ENCODE measurements around the gene RETN.

The RETN gene

DNA sequence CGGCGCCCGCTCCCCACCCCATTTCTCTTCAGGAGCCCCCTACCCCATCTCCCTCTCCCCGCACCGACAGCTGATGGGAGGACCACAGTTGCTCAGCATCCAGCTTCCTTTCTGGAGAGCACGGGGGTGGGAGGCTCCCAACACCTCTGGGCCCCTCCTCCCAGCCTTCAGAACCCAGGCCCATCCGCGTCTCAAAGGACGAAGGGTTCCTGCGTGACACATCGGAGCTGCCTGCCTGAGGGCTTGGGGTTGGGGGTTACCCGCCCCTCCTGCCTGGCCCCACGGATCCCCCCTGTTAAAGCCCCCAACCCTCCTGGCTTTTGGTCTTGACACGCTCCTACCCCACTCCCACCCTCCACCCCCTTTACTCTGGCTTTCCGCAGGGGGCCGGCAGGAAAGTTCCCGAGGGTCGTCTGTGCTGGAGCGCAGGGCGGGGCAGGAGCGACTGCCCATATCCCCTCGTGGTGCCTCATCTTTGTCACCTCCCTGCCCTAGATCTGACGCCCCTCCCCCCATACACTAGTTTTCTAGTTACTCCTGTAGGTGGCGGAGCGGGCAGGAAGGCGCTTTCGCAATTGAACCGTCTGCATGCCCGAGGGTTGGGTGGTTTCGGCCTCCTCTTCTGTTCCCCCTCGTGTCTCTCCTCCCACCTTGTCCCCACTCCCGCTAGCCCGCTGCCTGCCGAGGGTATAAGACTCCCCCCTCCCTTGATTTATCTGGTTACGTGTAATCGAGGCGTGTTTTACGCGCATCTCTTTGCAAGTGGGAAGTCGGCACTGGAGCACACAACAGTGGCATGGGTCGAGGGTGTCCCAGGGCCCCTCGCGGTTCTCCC is 12.7 kb downstream of the RETN start:
- FAIRE-seq = peak; percentile 86
- peak; percentile 91 for DNase-seq (ENCODE audit: insufficient read length, low spot score)

GRCh38 chr19:7682175-7682855 is 13.5 kb downstream of the RETN start:
- no peak for FAIRE-seq
- no peak for DNase-seq (ENCODE audit: insufficient read length, low spot score)

DNA sequence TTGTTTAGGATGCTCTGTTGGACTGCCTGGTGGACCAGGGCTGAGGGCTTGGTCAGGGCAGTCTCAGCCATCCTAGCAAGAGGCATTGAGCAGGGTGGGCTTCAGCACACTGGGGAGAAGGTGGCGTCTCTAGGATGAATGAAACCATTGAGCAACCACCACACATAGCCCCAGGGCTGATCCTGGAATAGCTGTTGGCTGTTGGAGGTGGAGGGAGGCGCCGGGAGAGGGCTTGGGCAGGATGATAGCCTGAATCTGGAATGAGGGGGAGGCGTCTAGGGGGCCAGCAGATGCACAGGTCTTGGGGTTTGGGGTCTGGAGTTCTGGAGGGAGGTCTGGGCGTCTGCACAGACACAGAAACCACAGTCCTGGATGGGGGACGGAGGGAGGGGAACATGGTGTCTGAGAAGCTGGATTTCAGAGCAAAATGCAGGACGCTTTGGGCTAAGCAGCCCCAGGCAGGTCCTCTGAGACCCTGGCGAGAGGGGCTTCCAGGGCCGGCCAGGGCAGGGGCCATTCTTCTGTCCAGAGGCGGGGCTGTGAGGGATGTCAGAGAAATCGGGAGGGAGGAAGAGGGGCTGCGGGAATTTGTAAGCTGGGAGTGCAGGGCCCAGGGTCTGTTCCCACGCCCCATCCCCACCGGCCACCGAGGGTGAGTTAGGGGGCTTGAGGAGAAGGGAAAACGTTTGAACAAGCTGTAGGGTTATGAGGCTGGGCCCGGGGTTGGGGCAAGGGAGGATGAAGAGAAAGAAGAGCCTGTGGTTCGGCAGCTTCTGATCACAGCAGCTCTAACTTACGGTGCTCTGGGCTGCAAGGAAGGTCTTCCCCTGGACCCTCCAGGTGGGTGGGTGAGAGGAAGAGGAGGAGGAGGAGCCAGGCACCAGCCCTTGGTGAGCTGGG is 16.9 kb downstream of the RETN start:
- DNase-seq (ENCODE audit: insufficient read length, low spot score) = no peak
- no peak for FAIRE-seq

- FAIRE-seq (no peak), DNase-seq (ENCODE audit: insufficient read length, low spot score) (no peak)
Observed at GRCh38 chr19:7687177-7687576, 18.3 kb downstream of the RETN start.

DNA sequence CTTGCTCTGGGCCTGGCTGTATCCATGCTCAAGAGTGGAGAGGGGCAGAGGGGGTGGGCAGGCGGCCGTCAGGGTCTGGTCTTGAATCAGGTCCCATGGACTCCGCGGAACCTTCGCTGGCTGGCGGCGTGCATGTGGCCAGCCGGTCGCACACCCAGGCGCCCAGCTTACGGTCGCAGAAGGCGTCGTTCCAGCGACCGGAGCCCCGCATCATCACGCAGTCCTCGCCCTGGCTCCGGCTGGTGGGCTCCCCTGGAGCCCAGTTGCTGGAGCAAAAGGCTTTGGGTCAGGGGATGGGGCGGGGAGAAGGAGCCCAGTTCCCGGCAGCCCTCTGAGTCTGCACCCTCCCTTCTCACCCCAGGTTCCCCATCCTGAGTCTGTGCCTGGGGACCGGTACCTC is 20.3 kb downstream of the RETN start:
- FAIRE-seq (no peak), DNase-seq (ENCODE audit: insufficient read length, low spot score) (no peak)

DNA sequence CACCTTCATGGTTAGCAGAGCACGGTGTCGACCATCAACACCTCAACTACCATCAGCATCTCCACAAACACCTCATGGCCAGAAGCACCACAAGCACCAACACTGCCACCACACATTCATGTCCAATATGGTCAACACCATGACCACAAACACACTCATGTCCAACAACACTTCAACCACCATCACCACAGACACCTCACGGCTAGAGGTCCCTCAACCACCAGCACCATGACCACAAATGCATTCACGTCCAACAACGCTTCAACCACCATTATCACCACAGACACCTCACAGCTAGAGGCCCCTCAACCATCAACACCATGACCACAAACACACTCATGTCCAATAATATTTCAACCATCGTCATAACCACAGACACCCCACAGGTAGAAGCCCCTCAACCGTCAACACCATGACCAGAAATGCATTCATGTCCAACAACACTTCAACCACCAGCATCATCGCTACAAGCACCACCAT is 22.0 kb downstream of the RETN start:
- no peak for DNase-seq (ENCODE audit: insufficient read length, low spot score)
- FAIRE-seq = peak; percentile 66

DNA sequence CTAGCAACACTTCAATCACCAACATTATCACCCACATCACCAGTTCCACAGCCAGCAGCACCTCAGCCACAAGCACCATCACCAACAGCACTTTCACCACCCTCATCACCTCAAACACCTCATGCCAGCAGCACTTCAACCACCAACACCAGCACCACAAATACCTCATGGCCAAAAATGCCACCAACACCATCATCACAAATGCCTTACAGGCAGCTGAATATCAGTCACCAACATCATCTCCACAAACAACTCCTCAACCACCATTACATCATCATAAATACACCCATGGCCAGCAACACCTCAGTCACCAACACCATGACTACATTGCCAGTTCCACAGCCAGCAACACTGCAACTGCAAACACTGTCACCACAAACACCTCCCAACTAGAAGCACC is 22.6 kb downstream of the RETN start:
- FAIRE-seq = no peak

GRCh38 chr19:7692417-7693088 is 23.7 kb downstream of the RETN start:
- DNase-seq (ENCODE audit: insufficient read length, low spot score) (no peak), FAIRE-seq (no peak)

More for the DNA sequence above, 22.6 kb downstream of the RETN start:
- DNase-seq (ENCODE audit: insufficient read length, low spot score) = no peak

GRCh38 chr19:7694499-7694898 is 25.6 kb downstream of the RETN start:
- no peak for FAIRE-seq
- no peak for DNase-seq (ENCODE audit: insufficient read length, low spot score)

DNA sequence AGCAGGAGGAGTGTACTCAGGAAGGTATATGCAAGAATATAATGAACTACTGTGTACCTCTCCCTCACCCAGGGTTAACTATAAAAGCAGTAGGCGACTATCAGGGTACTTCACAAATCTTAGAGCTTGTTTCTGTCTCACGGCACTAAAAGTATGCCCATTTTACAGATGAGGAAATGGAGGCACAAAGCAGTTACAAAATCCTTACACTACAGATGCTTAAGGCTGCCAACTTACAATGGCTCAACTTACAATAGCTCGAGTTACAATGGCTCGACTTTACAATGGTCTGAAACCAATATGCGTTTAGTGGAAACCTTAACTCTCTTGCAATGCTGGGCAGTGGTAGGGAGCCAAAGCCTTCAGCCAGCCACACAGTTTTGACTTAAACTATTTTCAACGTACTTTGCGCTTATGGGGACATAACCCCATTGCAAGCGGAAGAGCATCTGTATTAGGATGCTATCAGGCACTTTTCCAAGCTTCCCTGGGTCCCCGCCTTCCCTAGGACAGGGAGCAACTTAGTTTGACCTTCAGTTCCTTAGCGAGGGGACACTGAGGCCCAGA is 29.0 kb downstream of the RETN start:
- no peak for DNase-seq (ENCODE audit: insufficient read length, low spot score)
- FAIRE-seq = no peak

- DNase-seq (ENCODE audit: insufficient read length, low spot score) (no peak), FAIRE-seq (no peak)
Observed at GRCh38 chr19:7698583-7698982, 29.7 kb downstream of the RETN start.

- no peak for FAIRE-seq
- no peak for DNase-seq (ENCODE audit: insufficient read length, low spot score)
Observed at GRCh38 chr19:7699003-7699402, 30.2 kb downstream of the RETN start.

- peak; percentile 93 for FAIRE-seq
Observed at GRCh38 chr19:7699417-7700401, 30.9 kb downstream of the RETN start.

DNA sequence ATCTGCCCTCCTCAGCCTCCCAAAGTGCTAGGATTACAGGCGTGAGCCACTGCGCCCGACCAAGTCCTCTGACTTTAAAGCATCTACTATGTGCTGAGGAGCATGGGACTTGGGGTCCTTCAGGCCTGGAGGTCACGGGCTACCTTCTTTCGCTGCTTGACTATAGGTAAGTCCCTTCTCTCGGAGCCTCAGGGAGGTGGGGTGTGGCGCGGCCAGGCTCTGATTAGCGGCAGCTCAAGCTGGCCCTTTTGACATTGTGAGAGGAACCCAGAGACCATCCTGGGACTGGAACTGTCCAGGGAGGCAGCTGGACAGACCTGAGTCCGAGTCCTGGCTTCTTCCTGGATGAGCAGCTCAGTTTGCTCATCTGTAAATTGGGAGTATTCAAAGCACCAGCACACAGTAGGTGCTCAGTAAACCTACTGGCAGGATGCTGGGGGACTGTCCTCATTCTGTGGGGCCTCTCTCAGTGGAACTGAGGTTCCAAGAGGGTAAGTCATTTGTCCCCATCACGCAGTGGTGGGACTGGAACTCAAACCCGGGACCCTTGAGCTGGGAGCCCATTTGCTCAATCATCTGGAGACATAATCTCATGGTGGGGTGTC is 32.3 kb downstream of the RETN start:
- no peak for FAIRE-seq

More at GRCh38 chr19:7699417-7700401, 30.9 kb downstream of the RETN start:
- no peak for DNase-seq (ENCODE audit: insufficient read length, low spot score)

GRCh38 chr19:7701654-7702457 is 33.0 kb downstream of the RETN start, which contains the start of gene FCER2:
Gene FCER2 (minus strand): TSS chr19:7702131. CDS start chr19:7699760, 2,371 bp downstream.
- FAIRE-seq = peak; percentile 98
- DNase-seq (ENCODE audit: insufficient read length, low spot score) = no peak

More for the DNA sequence above, 32.3 kb downstream of the RETN start:
- DNase-seq (ENCODE audit: insufficient read length, low spot score) = no peak

DNA sequence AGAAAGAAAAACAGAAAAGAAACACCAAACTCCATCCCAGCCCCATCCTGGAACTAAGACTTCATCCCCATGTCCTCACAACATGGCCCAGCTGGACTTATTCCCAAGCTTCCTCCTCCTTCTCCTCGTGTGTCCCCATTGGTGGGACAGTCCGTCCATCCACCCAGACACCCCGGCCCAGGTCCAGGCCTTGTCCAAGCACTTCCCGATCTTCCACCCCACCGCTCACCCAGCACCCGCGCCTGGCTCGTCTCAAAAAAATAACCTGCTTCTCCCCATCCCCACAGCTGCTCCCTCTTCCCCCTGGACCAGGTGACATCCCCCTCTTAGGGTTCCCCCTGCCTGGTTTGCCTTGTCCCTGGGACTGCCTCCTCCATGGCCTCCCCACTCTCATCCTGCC is 34.5 kb downstream of the RETN start:
- no peak for DNase-seq (ENCODE audit: insufficient read length, low spot score)
- no peak for FAIRE-seq

DNA sequence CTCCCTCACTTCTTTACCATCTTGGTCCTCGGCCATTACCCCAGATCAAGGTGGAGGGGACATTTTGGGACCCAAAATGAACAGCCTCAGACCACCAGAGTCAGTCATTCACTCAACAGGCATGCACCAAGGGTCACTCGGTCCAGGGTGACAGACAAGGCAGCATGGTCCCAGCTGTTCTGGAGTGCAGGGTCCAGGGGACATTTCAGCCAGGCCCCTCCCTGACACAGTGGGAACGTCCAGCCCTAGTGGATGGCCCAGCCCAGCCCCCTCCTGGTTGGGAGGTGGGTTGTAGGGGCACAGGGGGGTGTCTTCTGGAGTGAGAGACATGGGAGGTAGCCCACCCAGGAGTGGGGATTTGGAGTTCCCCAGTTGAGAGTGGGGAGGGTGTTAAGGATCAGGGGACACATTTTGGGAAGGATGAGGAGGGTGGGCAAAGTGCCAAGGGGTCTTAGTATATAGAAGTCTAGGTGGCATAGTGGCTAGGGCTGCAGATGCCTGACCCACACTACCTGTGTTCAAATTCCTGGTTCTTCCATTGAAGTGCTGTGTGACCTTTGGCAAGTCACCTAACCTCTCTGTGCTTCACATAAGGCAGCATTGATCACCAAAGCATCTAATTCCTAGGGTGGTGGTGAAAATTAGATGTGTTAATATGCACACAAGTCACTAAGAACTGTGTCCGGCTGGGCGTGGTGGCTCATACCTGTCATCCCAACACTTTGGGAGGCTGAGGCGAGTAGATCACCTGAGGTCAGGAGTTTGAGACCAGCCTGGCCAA is 35.6 kb downstream of the RETN start:
- FAIRE-seq (no peak), DNase-seq (ENCODE audit: insufficient read length, low spot score) (no peak)

Measured in GM19239 (cell line).